Spleen (tissue), 7 donors: ENCODE results near the gene TMEM270.

Experiments
- POLR2A ChIP-seq, 3 donors: fragments of 450-650 bp; IDR thresholded peaks; one replicate each; pipeline ENCODE4 v1.5.1; 2017; ENCODE audit warnings: antibody characterized with exemption in 3 of 3, mild to moderate bottlenecking in 1 of 3
- POLR2AphosphoS5 ChIP-seq, 3 donors: sonication (generic); formaldehyde crosslinking; IDR thresholded peaks; one replicate each; pipeline ENCODE4 v1.5.1; 2017; ENCODE audit warnings: antibody characterized with exemption in 3 of 3
- TF ChIP-seq, protein P1 (sequence below), 11 experiments: fragments of 200-600 bp in 7 of 11; fragments of 450-650 bp in 4 of 11; sonication (generic) in 4 of 11; IDR thresholded peaks in 8 of 11; conservative IDR thresholded peaks in 3 of 11; 1 replicate in 7 of 11; 2 replicates in 4 of 11; pipeline versions ENCODE4 v1.4.0 to v1.8.0; 2016 to 2021; ENCODE audit warnings: antibody characterized with exemption in 11 of 11, inconsistent platforms in 4 of 11, mild to moderate bottlenecking in 1 of 11
- donor health status: DM: no; HTN: no; CAD: no; lungs with moderate emphysema.
- donor health status: DM: no; HTN: no; CAD: no.
- donor health status: DM: no; HTN: no; CAD: no.

DNA sequence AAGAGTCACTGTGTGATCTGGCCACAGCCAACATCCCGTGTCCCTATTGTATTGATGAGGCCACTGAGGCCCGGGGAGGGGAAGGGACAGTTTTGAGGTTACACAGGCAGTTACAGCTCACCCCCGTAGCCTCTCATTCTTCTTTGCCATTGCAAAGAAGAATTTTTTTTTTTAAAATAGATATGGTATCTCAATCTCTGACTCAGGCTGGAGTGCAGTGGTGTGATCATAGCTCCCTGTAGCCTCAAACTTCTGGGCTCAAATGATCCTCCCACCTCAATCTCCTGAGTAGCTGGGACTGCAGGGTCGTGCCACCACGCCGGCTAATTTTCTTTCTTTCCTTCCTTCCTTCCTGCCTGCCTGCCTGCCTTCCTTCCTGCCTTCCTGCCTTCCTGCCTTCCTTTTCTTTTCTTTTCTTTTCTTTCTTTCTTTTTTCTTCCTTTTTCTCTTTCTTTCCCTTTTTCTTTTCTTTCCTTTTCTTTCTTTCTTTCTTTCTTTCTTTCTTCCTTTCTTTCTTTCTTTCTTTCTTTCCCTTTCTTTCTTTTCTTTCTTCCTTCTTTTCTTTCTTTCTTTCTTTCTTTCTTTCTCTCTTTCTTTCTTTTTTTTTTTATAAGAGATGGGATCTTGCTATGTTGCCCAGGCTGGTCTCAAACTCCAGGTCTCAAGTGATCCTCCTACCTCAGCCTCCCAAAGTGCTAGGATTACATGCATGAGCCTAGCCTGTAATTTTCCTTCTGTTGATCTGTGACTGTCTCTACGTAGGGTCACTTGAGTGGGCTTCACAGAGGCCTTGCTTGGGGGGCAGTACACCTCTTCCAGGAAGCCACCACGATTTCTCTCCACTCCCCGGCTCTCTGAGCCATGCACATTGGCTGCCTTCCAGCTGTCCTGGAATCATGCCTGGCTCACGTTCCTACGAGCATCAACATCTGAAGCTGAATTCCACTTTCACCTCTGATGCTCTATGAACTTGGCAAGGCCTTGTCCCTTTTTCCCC lies 31.3 kb downstream of the TMEM270 start:
- TF ChIP-seq, protein P1, sequence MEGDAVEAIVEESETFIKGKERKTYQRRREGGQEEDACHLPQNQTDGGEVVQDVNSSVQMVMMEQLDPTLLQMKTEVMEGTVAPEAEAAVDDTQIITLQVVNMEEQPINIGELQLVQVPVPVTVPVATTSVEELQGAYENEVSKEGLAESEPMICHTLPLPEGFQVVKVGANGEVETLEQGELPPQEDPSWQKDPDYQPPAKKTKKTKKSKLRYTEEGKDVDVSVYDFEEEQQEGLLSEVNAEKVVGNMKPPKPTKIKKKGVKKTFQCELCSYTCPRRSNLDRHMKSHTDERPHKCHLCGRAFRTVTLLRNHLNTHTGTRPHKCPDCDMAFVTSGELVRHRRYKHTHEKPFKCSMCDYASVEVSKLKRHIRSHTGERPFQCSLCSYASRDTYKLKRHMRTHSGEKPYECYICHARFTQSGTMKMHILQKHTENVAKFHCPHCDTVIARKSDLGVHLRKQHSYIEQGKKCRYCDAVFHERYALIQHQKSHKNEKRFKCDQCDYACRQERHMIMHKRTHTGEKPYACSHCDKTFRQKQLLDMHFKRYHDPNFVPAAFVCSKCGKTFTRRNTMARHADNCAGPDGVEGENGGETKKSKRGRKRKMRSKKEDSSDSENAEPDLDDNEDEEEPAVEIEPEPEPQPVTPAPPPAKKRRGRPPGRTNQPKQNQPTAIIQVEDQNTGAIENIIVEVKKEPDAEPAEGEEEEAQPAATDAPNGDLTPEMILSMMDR (IDR thresholded peaks at IDR 0.05 in 8 of 11, conservative IDR thresholded peaks at IDR 0.05 in 3 of 11): no peak
- TF ChIP-seq POLR2AphosphoS5 (IDR thresholded peaks at IDR 0.05) (no peak), POLR2A (IDR thresholded peaks at IDR 0.05) (no peak)
